Stimulated activated CD8-positive, alpha-beta memory T cell treated with anti-CD3 and anti-CD28 coated beads, Interleukin-12 subunit alpha, Interleukin-12 subunit beta, amount 100 ng/mL, for 24 hours (primary cell): ENCODE results near the gene ROBO3.

Experiments used
- DNase-seq: peaks from one replicate; pipeline ENCODE4 v3.0.0-alpha.2; 2020; ENCODE audit errors: extremely low read depth

ROBO3 gene

DNA sequence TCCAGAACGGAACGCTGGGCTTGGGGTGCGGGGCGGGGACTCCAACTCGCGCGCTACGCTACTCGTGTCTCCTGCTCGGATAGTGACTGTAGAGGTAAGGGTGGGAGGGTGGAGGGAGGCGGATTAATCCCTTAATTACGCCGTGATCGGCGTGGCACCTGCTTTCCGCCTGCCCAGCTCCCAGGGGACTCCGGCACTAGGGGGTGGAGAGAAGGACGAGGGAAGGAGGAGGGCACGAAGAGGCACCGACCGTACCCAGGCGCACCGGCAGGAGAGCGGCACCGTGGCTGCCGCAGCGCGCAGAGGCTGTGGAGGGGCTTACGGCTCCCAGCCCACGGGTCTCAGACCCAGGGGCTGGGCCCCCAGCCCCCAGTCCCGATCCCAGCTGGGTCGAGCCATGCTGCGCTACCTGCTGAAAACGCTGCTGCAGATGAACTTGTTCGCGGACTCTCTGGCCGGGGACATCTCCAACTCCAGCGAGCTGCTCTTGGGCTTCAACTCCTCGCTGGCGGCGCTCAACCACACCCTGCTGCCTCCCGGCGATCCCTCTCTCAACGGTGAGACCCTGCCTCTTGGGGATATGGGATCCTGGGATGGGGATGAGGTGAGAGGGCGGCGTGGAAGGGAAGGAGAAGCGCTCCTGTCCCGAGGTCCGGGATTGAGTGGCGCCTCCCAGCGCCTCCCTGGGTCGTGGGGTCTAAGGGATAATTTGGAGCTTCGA is at the start of gene ROBO3:
TSS of gene ROBO3 (plus strand) at position 252 of the 721 bp plus-strand sequence. CDS start at position 398, 146 bp downstream.
- no peak for DNase-seq

DNA sequence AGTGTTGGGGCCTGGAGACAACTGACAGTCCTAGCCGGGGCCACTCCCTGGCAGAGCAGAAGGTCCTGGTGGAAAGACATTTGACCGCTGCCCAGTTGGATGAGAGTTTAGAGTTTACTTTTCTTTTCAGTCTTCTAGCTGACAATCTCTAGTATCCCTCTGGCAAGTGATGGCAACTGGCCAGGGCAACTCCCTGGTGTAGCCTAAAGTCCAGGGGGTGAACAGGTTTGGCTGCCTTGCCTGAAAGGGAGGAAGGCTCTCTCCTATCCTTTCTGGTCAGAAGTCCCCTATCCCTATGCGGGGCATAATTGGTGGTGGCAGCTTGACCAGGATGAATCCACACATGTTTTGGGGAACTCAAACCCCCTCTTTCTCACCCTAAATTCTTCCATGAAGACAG is 48.2 kb upstream of the ROBO3 start:
- no peak for DNase-seq

DNA sequence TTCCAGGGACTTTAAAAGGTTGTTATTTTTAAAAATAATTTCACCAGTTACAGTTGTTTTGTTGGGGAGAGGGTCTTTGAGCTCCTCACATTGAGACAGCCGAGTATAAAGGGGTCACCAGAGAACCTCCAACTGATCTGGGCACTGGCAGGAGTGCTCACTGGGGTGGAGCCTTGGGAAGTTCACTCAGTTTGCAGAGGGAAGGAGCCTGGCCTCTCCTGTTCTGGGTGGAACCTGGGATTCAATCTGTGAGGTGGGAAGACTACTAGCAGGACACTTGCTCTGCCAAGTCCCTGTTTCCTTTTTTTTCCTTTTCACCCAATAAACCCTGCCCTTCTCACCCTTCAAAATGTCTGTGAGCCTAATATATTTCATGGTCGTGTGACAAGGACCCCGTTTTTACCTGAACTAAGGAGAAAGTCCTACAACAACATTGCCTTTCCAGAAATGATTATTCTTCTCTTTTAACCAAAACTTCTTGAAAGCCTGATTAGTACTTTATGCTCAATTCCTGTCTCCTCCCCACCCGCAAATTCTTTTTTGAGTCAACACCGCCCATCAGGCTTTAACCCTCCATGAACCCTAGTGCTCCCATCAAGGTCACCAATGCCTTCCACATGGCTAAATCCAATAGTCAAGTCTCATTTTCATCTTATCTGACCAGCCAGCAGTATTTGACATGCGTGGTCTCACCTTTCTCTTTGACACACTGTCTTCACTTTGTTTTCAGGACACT is 43.1 kb upstream of the ROBO3 start:
- DNase-seq = no peak

- no peak for DNase-seq
Observed at GRCh38 chr11:124823512-124824376, 41.5 kb upstream of the ROBO3 start.

DNA sequence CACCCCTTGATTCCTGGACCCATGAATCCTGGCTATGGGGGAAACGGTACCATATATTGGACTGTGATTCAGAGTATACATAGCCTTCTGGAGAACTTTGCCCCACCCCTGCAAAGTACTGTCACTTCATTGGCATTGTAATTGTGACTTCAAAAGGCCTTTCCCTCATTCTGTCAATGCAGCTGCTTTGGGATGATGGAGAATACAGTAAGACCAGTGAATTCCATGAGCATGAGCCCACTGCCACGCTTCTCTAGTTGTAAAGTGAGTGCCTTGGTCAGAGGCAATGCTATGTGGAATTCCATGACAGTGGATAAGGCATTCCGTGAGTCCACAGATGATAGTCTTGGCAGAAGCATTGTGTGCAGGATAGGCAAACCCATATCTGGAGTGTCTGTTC is 39.4 kb upstream of the ROBO3 start:
- DNase-seq = no peak

- DNase-seq = no peak
Observed at GRCh38 chr11:124829986-124830385, 35.2 kb upstream of the ROBO3 start.

GRCh38 chr11:124830749-124831148 is 34.5 kb upstream of the ROBO3 start:
- DNase-seq = no peak

GRCh38 chr11:124831897-124832296 is 33.3 kb upstream of the ROBO3 start:
- DNase-seq = no peak

DNA sequence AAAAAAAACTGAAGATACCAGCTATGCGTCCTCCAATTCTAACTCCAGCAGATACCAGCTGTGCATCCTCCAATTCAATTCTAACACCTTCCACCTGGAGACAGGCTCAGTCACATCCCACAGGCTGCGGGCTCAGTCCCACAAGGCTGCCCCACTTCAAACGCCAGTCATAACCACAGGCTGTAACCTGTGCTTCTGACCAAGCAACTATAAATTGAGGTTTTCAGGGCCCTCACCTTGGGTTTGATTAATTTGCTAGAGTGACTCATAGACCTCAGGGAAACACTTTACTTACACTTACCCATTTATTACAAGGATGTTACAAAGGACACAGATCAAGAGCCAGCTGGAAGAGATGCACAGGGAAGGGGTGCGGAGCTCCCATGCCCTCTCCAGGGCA is 32.7 kb upstream of the ROBO3 start:
- no peak for DNase-seq

DNA sequence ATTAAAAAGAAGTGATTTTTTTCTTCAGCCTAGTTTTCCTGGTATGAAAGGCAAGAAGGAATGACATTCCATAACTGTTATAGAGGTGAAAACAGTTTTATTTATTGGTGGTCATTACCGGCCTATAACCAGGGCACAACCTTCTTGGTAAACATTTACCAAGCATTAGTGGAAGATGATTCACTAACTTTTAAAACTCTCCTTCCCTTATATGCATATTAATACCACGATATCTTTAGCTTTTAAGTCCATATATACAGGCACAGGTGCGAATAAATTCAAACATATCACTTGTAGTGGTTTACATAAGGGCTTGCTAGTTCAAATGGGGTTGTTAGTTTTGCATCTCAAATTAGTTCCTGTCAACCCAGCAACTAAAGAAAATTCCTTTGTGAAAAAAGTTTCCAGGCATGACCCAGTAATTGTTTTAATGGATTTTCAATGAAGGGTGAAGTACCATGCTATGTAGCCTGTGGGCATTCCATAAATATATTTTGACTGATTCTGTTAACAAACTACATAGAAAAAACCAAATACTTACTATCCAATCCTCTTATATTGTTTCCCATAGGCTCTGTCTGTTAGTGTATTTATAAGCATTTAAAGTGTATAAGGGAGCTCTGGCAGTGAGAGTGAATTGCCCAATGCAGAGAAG is 30.6 kb upstream of the ROBO3 start:
- DNase-seq = no peak

- DNase-seq = no peak
Observed at GRCh38 chr11:124835918-124836317, 29.3 kb upstream of the ROBO3 start.

DNA sequence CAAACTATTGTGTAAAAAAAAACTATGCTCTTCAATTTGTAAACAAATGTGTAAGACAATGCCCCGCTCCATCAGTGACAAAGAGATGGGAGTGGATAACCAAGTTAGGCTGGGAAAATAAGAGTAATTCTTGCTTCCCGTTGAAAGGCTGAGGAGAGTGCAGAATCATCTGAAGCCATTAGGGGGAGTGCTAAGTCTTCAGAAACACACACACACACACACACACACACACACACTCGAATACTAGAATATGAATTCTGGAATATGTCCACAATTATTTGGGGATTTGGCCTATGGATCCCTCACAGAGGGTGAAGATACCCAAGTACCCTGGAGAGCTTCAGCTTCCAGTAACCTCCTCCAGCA is 27.8 kb upstream of the ROBO3 start:
- no peak for DNase-seq

GRCh38 chr11:124838805-124839127 is 26.5 kb upstream of the ROBO3 start:
- DNase-seq = no peak

GRCh38 chr11:124839128-124839971 is 25.9 kb upstream of the ROBO3 start:
- no peak for DNase-seq

DNA sequence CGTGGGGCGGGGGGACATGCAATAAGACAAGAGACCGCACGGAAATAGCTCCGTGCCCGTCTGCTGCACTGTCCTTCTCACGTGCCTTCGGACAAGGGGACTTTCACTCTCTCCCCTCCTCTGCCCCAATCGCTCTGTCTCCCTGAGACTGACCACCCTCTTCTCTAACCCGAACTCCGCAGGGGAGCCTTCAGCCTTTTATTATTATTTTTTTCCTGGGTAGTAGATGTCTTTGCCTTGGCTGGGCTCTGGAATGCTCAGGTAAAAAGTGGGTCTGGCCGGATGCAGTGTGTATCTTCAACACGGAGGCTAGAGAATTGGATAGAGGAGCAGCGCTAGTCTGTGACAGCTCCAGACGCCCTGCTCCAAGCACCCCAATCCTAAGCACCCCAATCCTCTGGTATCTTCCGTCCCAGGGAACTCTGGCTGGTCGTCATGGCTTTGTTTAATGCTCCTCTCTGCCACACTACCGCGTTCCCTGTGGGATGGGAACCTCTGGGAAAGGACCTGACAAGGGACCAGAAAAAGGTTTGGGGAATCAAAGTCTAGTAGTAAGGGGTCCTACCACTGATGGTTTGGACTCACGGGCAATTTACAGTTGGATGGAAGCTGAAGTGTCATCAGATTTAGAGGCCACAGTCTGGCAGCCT is 25.1 kb upstream of the ROBO3 start:
- DNase-seq = no peak

DNA sequence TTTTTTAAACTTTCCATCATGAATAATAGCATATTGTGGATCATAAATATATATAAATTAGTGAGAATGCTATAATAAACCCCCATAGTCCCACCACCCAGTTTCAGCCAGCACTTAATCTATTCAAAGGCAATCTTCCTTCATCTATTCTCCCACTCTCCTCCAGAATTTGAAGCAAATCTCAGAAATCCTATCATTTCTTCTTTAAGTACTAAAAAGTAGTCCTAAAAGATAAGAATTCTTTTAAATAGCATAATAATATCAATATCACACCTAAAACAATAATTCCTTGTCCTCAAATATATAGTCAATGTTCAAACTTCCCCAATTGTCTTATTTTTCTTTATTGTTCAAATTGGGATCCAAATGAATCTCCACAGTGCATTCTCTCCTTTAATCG is 24.6 kb upstream of the ROBO3 start:
- DNase-seq = no peak

DNA sequence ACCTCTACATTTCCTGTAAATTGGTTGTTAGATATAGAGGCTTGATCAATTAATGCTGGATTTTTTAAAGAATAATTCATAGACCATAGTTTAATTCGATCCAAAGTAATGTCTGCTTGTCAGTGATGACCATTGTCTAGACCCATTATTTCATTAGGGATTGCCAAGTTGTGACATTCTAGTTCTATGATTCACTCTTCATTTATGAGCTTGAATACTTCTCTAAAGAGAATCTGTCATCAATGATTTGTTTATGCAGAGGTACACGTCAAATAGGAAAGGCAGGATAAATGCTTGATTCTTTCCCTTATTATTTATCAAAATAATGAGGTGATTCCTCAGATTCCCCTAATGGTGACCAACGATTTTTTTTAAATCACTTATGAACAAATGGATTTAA is 24.0 kb upstream of the ROBO3 start:
- DNase-seq = no peak

DNA sequence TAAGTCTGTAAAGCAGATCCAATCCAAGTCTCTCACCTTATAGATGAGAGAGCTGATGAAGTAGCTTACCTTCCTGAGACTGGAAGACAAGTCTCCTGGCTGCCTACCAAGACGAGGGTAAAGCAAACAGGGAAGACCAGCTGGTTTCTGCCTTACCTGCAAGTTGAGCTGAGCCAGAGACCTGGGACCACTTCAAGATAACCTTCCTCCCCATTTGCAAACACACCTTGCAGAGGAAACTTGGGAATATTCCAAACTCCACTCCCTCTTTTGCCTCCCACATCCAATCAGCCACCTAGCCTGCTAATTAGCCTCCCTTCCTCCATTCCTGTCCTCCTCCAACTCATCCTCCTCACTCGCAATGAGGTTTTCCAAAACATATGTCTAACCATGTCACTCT is 23.4 kb upstream of the ROBO3 start:
- no peak for DNase-seq

DNA sequence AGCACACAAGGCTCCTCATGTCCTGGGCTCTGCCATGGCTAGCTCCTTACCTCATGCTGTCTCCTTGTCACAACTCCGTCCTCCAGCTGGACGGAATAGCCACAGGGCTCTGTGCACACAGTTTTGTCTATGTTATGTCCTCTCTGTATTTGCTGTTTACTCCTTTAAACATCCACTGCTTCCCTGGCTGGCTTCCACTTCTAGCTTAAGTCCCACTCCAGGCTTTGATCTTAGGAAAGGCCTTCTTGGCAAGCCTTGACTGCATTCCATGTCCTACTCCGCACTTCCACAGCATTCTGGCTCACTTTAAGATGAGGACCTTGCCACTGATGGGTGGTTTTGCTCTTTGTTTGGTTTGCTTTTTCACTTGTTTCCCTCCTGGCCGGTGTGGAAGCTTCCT is 22.9 kb upstream of the ROBO3 start:
- no peak for DNase-seq

GRCh38 chr11:124843616-124843910 is 21.7 kb upstream of the ROBO3 start:
- DNase-seq = no peak

DNA sequence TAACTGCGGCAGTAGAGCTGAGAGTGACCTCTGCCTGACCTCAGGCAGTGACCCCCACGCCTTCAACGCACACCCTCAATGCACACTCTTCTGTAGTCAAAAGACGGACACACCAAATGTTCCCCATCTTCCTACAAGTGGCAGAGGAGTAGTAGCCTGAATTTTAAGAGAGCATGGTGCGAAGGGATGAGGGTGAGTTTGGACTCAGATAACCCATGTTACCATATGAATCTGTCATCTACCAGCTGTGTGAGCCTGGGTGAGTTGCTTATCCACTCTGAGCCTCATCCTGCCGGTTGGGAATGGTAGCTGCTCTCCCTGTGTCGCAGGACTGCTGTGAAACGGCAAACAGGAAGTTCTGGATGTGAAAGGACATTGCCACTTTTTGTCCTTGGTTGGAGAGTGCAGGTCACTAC is 20.6 kb upstream of the ROBO3 start:
- DNase-seq = no peak
